Muscle layer of colon (tissue), 2 donors: ENCODE measurements around the gene CLEC3B.

Experiments
- H3K27ac ChIP-seq: one replicate; pipeline ENCODE4 v1.7.0; 2013; ENCODE audit warnings: low read depth, mild to moderate bottlenecking, low read length, moderate library complexity
- H3K27me3 ChIP-seq, 2 donors: one replicate each; pipeline ENCODE4 v1.7.0; 2013; ENCODE audit warnings: low read length in 2 of 2, mild to moderate bottlenecking in 2 of 2; ENCODE audit not compliant: insufficient read depth in 2 of 2, control insufficient read depth in 1 of 2
- H3K36me3 ChIP-seq: one replicate; pipeline ENCODE4 v1.7.0; 2013; ENCODE audit warnings: mild to moderate bottlenecking, low read length; ENCODE audit not compliant: insufficient read depth
- H3K4me1 ChIP-seq: one replicate; pipeline ENCODE4 v1.7.0; 2013; ENCODE audit warnings: mild to moderate bottlenecking, low read length; ENCODE audit not compliant: insufficient read depth
- H3K4me3 ChIP-seq, 2 donors: one replicate each; pipeline ENCODE4 v1.7.0; 2013; ENCODE audit warnings: low read length in 2 of 2, low read depth in 1 of 2, mild to moderate bottlenecking in 1 of 2, moderate library complexity in 1 of 2
- H3K9ac ChIP-seq: one replicate; pipeline ENCODE4 v1.7.0; 2013; ENCODE audit warnings: low read length
- H3K9me3 ChIP-seq: one replicate; pipeline ENCODE4 v1.7.0; 2013; ENCODE audit warnings: mild to moderate bottlenecking, low read length
- donor health status: abdominal sarcoma.
- donor health status: Adenocarcinoma of cecum.

CLEC3B gene

GRCh38 chr3:45007091-45007490 lies 19.0 kb upstream of the CLEC3B start:
- no peak overlapping the region for H3K4me3 ChIP-seq
- H3K36me3 ChIP-seq: peaks cover 22% of the 10 kb centered on the region
- no peak overlapping the region for H3K9ac ChIP-seq
- H3K9me3 ChIP-seq: no peaks in the 10 kb centered on the region
- peaks cover 34% of the 10 kb centered on the region for H3K4me1 ChIP-seq
- no peaks in the 10 kb centered on the region for H3K27me3 ChIP-seq
- H3K27ac ChIP-seq: no peak overlapping the region

GRCh38 chr3:45008117-45008516 lies 18.0 kb upstream of the CLEC3B start:
- H3K27ac ChIP-seq: no peak overlapping the region
- H3K9me3 ChIP-seq: no peaks in the 10 kb centered on the region
- H3K4me3 ChIP-seq: no peak overlapping the region
- H3K27me3 ChIP-seq: no peaks in the 10 kb centered on the region
- H3K9ac ChIP-seq: no peak overlapping the region
- H3K4me1 ChIP-seq: peaks cover 43% of the 10 kb centered on the region
- H3K36me3 ChIP-seq: peaks cover 18% of the 10 kb centered on the region

GRCh38 chr3:45009868-45010267 lies 16.2 kb upstream of the CLEC3B start:
- no peak overlapping the region for H3K4me3 ChIP-seq
- no peaks in the 10 kb centered on the region for H3K27me3 ChIP-seq
- H3K27ac ChIP-seq: no peak overlapping the region
- peaks cover 49% of the 10 kb centered on the region for H3K4me1 ChIP-seq
- H3K9me3 ChIP-seq: no peaks in the 10 kb centered on the region
- peaks cover 15% of the 10 kb centered on the region for H3K36me3 ChIP-seq
- no peak overlapping the region for H3K9ac ChIP-seq

- H3K9ac ChIP-seq: no peak overlapping the region
- H3K27me3 ChIP-seq: no peaks in the 10 kb centered on the region
- H3K36me3 ChIP-seq: peaks cover 5% of the 10 kb centered on the region
- peaks cover 49% of the 10 kb centered on the region for H3K4me1 ChIP-seq
- no peaks in the 10 kb centered on the region for H3K9me3 ChIP-seq
- H3K27ac ChIP-seq: peak overlapping the region; percentile 75
- H3K4me3 ChIP-seq: no peak overlapping the region
Measured at GRCh38 chr3:45010811-45011333, 15.2 kb upstream of the CLEC3B start.

- Histone ChIP-seq H3K9ac (peak overlapping the region; percentile 8), H3K4me3 (no peak overlapping the region), H3K9me3 (no peaks in the 10 kb centered on the region), H3K4me1 (peaks cover 49% of the 10 kb centered on the region), H3K36me3 (peaks cover 5% of the 10 kb centered on the region), H3K27ac (peak overlapping the region; percentile 75), H3K27me3 (no peaks in the 10 kb centered on the region)
Measured at GRCh38 chr3:45011756-45012508, 14.2 kb upstream of the CLEC3B start.

- H3K4me1 ChIP-seq: peaks cover 49% of the 10 kb centered on the region
- H3K36me3 ChIP-seq: peaks cover 5% of the 10 kb centered on the region
- H3K9me3 ChIP-seq: no peaks in the 10 kb centered on the region
- no peak overlapping the region for H3K4me3 ChIP-seq
- no peak overlapping the region for H3K9ac ChIP-seq
- H3K27me3 ChIP-seq: no peaks in the 10 kb centered on the region
- peak overlapping the region; percentile 75 for H3K27ac ChIP-seq
Measured at GRCh38 chr3:45012577-45012976, 13.5 kb upstream of the CLEC3B start.

GRCh38 chr3:45016916-45017315 lies 9.2 kb upstream of the CLEC3B start:
- Histone ChIP-seq H3K9ac (no peak overlapping the region), H3K4me1 (peaks cover 17% of the 10 kb centered on the region), H3K9me3 (no peaks in the 10 kb centered on the region), H3K36me3 (no peaks in the 10 kb centered on the region), H3K27ac (no peak overlapping the region), H3K4me3 (no peak overlapping the region), H3K27me3 (no peaks in the 10 kb centered on the region)

GRCh38 chr3:45017821-45018220 lies 8.3 kb upstream of the CLEC3B start:
- Histone ChIP-seq H3K9me3 (no peaks in the 10 kb centered on the region), H3K36me3 (no peaks in the 10 kb centered on the region), H3K4me3 (no peak overlapping the region), H3K27me3 (no peaks in the 10 kb centered on the region), H3K27ac (no peak overlapping the region), H3K9ac (no peak overlapping the region), H3K4me1 (peaks cover 8% of the 10 kb centered on the region)

- Histone ChIP-seq H3K36me3 (no peaks in the 10 kb centered on the region), H3K9me3 (no peaks in the 10 kb centered on the region), H3K27me3 (no peaks in the 10 kb centered on the region), H3K27ac (no peak overlapping the region), H3K4me1 (peaks cover 14% of the 10 kb centered on the region), H3K9ac (no peak overlapping the region), H3K4me3 (no peak overlapping the region)
Measured at GRCh38 chr3:45020534-45020933, 5.6 kb upstream of the CLEC3B start.

- Histone ChIP-seq H3K36me3 (no peaks in the 10 kb centered on the region), H3K27ac (no peak overlapping the region), H3K4me3 (no peak overlapping the region), H3K27me3 (no peaks in the 10 kb centered on the region), H3K4me1 (peaks cover 26% of the 10 kb centered on the region), H3K9ac (no peak overlapping the region), H3K9me3 (no peaks in the 10 kb centered on the region)
Measured at GRCh38 chr3:45021524-45022297, 4.4 kb upstream of the CLEC3B start.

- Histone ChIP-seq H3K36me3 (no peaks in the 10 kb centered on the region), H3K27ac (no peak overlapping the region), H3K27me3 (no peaks in the 10 kb centered on the region), H3K4me3 (no peak overlapping the region), H3K9me3 (no peaks in the 10 kb centered on the region), H3K4me1 (peaks cover 32% of the 10 kb centered on the region), H3K9ac (no peak overlapping the region)
Measured at GRCh38 chr3:45023675-45024074, 2.4 kb upstream of the CLEC3B start.
